ENCODE results near the gene BORCS5. TPM values are rescaled to one million over a fixed set of nuclear protein-coding genes. Genes with fewer than 3 reads are reported as not detected.

BORCS5 gene
- total RNA-seq, 1 experiment from 2014 or later: 7.8 TPM

GRCh38 chr12:12334367-12335040 is 22.4 kb upstream of the BORCS5 start:
- no peaks in the 10 kb centered on the region for H3K27me3 ChIP-seq (ENCODE audit: control insufficient read depth, insufficient read depth, low read length)
- TF ChIP-seq SIN3A (IDR thresholded peaks at IDR 0.05; ENCODE audit: borderline replicate concordance, insufficient read depth, low read depth, low read length) (no peak), CTCF (IDR thresholded peaks at IDR 0.05) (peak; percentile 91)
- no peaks in the 10 kb centered on the region for H3K36me3 ChIP-seq (ENCODE audit: control insufficient read depth, insufficient read depth, low read length)
- no peak for DNase-seq (ENCODE audit: low read depth, low spot score)
- peak; percentile 77; the same call in 1 of the 2 replicates for ATAC-seq
- H3K9me3 ChIP-seq (ENCODE audit: control insufficient read depth, insufficient read depth, low read depth, low read length): no peaks in the 10 kb centered on the region
- ChIA-PET POLR2A (no interaction called here), CTCF (interaction anchor here (1.4 kb wide), 1 partner anchor 252 kb away, joined by 3 read pairs; no protein-coding TSS in a partner anchor)
- in situ Hi-C loops (cut with HindIII; ENCODE audit: low pct_unique_long_range_greater_than_20kb, low sequenced_read_pairs) (no loop called here), intact Hi-C loops (cut with micrococcal nuclease; ENCODE audit: unreplicated experiment) (loop anchor here (2.0 kb wide), 1 partner anchor 252 kb away; no protein-coding TSS in a partner anchor)
- H3K4me1 ChIP-seq (ENCODE audit: control insufficient read depth, insufficient read depth, low read length): no peaks in the 10 kb centered on the region
- BruUV-seq (replicated peaks): no TSS peak
- H3K4me3 ChIP-seq (ENCODE audit: low read depth in 2 of 2, low read length in 2 of 2): no peak overlapping the region
- H3K27ac ChIP-seq (ENCODE audit: low read length): no peak overlapping the region

- no TSS peak for BruUV-seq (replicated peaks)
- Histone ChIP-seq H3K4me3 (ENCODE audit: low read depth in 2 of 2, low read length in 2 of 2) (no peak overlapping the region), H3K36me3 (ENCODE audit: control insufficient read depth, insufficient read depth, low read length) (no peaks in the 10 kb centered on the region), H3K4me1 (ENCODE audit: control insufficient read depth, insufficient read depth, low read length) (no peaks in the 10 kb centered on the region), H3K27ac (ENCODE audit: low read length) (no peak overlapping the region), H3K9me3 (ENCODE audit: control insufficient read depth, insufficient read depth, low read depth, low read length) (no peaks in the 10 kb centered on the region), H3K27me3 (ENCODE audit: control insufficient read depth, insufficient read depth, low read length) (no peaks in the 10 kb centered on the region)
- CTCF ChIA-PET: no interaction called here
- in situ Hi-C loops (cut with HindIII; ENCODE audit: low pct_unique_long_range_greater_than_20kb, low sequenced_read_pairs): no loop called here
- ATAC-seq (no peak), DNase-seq (ENCODE audit: low read depth, low spot score) (no peak)
- TF ChIP-seq SIN3A (IDR thresholded peaks at IDR 0.05; ENCODE audit: borderline replicate concordance, insufficient read depth, low read depth, low read length) (no peak), REST (IDR thresholded peaks at IDR 0.05; ENCODE audit: insufficient read depth in 1 of 2, low read depth in 2 of 2, low read length in 1 of 2) (no peak), CTCF (IDR thresholded peaks at IDR 0.05) (no peak), POLR2AphosphoS5 (IDR thresholded peaks at IDR 0.05; ENCODE audit: low read depth, low read length) (no peak)
- POLR2A ChIA-PET: no interaction called here
- intact Hi-C loops (cut with micrococcal nuclease; ENCODE audit: unreplicated experiment): no loop called here
These were observed 20.8 kb upstream of the BORCS5 start for GRCh38 chr12:12336049-12336411.

Measured in Panc1 (cell line).